CD4-positive, alpha-beta T cell treated with Interleukin-2 at 100 ng/mL for 4 hours (primary cell): ENCODE results near the gene ZNF585A.
"Not testable (repeated sequence)": the region's sequence is repeated elsewhere in the genome, so short reads cannot be mapped to it uniquely, and the experiment has no call there.

Experiments used
- DNase-seq: peaks from one replicate; pipeline ENCODE4 v3.0.0-alpha.2; 2020; ENCODE audit warnings: low spot score

ZNF585A gene

DNA sequence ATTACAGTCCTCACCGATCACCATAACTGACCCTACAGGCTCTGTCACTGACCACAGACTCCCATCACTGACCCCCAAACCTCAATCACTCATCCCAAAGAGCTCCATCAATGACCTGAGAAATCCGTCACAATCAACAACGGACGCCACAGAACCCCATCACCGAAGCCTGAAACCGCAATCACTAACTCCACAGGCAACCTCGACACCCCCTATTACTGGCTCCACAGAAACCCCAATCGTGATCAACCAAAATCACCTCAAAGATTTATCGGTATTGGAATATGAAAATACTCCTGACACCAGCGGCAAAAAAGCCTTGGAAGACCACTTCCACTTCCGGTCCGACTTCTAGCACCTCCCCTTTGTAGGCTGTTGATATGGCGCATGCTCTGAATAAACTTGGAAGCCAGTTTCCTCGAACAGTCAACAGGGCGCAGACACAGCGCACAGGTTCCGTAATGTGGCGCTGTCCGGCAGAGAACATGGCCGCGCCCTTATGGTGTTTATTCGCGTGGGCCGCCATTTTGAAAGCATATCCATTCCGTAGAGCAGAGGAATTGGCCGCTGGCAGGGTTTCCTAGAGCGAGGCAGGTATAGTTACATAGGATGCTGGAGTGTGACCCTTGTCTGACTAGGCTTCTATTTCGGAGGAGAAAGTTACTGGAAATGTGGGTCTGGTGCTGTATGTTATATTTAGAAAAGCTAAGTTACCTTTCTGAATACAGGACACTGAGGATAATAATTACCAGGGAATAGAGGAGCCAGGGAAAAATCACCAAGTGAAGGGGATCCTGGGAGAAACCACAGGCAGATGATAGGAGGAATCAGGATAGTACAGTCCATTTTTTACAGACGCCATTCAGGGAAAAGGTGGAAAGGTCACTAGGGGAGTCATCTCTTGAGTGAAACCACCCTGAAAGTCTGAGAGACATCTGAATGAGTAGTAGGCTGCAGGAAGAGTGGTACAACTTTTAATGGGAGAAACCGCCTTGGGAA lies at the start of gene ZNF585A:
Gene ZNF585A (minus strand): TSS at position 328 of the 999 bp plus-strand sequence. CDS start 2,785 bp downstream, outside the sequence.
- peak; percentile 95 for DNase-seq

DNA sequence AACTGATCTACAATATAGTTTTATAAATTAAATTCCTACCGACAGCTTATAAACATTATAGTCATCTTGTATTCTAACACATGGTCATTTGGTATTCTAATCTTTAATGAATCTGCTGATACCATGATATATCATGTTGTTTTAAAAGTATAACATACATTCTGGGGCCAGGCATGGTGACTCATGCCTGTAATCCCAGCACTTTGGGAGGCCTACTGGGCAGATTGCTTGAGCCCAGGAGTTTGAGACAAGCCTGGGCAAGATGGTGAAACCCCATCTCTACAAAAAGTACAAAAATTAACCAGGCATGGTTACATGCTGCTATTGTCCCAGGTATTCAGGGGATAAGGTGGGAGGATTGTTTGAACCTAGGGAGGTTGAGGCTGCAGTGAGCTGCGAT lies 48.6 kb upstream of the ZNF585A start:
- DNase-seq = no peak

DNA sequence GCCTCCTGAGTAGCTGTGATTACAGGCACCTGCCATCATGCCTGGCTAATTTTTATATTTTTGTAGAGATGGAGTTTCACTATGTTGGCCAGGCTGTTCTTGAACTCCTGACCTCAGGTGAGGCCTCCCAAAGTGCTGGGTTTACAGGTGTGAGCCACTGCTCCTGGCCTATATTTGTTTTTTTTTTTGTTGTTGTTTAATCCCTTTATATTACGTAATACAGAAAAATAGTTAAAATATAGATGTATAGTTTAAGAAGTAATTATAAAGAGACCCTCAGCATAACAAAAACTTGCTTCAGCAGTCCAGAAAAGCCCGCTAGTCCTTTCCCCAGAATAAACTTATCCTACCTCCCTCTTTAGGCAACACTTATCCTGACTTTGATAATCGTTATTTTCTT lies 47.9 kb upstream of the ZNF585A start:
- no peak for DNase-seq

DNA sequence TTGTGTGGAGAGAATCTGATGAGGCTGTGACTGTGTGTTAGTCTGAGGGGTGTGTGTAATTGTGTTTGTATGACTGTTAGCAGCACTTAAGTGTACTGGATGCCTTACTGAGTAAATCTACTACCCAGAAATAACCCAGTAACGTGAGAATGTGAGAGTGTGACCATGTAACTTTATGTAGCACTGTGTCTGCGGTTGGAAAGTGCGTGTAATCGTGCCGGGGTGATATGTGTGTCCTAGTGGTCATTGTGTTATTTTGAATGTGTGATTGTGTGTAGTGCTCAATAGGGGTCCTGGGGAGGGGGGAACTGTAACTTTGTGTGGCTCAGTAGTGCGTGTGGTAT lies 46.1 kb upstream of the ZNF585A start:
- no peak for DNase-seq

DNA sequence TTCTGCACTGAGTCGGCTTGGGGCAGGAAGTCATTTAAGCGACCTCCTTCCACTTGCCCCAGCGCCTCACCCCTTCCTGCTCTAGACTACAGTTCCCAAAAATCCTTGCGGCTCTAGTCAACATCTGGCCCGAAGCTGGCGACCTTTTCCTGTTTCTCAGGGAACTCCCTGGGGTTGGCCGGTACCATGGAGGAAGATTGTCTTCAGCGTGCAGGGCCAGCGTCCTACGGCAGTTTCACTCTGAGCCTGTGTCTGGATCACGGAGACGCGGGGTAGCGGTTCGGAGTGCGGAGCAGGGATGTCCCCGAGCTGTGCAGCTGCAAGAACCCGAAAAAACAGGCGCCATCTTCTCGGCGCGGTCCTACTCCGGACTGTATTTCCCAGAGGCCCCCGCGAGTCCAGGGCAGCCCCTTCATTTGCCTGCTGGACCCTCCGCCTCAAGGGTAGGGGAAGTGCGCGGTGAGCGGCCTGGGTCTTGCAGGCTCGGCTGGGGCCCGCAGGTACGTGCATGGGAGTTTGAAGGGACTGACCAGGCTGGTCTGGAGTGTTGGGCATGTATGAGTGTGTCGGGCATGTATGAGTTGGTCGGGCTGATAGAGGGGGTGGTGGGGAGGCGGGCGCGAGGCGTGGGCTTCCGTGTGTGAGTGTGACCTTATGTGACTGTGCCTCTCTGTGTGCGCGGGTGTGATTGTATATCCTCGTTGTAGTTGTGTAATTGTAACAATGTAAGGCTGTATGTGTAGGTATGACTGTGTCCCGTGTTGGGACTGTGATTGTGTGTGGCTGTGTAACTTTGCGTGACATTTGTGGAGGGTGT lies 45.5 kb upstream of the ZNF585A start, which contains the start of gene ZNF383:
Gene ZNF383 (plus strand): TSS at position 440 of the 817 bp plus-strand sequence. CDS start 12,240 bp downstream, outside the sequence.
- DNase-seq = peak; percentile 85

DNA sequence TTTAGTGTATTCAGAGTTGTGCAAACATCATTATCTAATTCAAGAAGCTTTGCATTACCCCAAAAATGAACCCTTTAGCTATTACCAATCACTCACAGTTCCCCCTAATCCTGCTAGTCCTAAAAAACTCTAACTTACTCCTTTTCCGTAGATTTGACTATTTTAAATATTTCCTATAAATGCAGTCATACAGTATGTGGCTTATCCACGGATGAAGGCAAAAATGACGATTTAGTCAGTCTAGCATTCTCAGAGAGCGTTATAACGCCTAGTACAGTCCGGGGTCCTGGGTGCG lies 44.9 kb upstream of the ZNF585A start:
- DNase-seq = no peak

DNA sequence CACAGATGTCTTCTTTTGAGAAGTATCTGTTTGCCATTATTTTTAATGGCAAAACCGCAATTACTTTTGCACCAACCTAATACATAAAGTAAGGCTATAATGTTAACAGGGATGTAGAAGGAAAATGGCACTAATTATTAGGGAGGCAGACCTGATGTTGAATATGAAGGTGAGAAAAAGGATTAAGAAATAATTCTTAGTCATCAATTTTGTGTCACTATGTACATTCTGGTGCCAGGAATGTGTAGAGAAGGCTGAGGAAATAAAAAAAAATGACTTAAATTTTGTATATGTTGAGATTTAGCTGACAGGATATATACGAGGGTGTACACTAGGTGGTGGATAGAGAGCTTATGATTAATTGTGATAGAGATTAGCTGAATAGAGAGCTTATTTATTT lies 25.3 kb upstream of the ZNF585A start:
- DNase-seq = no peak

DNA sequence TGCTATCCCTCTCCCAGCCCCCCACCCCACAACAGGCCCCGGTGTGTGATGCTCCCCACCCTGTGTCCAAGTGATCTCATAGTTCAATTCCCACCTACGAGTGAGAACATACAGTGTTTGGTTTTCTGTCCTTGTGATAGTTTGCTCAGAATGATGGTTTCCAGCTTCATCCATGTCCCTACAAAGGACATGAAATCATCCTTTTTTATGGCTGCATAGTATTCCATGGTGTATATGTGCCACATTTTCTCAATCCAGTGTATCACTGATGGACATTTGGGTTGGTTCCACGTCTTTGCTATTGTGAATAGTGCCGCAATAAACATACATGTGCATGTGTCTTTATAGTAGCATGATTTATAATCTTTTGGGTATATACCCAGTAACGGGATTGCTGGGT lies 24.6 kb upstream of the ZNF585A start:
- DNase-seq = not testable (repeated sequence)

DNA sequence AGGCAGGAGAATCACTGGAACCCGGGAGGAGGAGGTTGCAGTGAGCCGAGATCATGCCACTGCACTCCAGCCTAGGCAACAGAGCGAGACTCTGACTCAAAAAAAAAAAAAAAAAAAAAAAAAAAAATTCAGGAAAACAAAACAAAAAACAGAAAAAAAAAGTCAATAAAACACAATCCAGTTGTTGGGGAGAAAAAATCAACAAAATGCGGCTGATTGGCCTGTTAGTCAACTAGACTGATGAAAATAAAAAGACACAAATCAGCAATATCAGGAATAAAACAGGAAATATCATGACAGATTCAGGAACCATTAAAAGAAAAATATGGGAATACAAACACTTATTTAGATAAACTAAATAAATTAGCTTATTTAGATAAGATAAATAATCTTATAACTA lies 22.8 kb upstream of the ZNF585A start:
- DNase-seq = not testable (repeated sequence)

DNA sequence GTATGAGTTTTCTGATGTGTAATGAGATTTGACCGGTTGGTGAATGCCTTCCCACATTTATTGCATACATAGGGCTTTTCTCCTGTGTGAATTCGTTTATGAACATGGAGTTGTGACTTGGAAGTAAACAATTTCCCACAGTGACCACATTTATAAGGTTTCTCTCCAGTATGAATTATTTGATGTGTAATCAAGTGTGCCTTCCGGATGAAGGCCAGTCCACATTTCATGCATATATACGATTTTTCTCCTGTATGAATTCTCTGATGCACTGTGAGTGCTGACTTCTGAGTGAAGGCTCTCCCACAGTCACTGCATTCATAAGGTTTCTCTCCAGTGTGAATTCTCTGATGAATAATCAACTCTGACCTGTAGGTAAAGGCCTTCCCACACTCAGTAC lies 13.6 kb upstream of the ZNF585A start:
- not testable (repeated sequence) for DNase-seq

DNA sequence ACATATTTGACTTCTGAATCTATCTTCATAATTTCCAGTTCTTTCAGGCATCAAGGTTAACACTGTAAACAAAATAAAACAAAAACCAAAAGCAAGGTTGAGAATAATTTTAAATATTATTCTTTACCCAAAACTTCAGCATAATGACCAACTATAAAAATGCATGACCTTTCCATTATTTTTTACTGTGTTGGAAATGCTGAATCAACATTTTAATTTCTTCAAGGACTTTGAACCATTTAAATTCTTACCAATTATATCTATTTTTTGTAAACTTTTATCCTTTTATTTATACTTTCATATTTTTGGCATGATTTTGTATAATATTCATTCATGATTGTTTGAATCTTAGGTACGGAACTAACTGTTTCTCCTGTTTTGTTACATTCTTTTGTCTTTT lies 6.9 kb downstream of the ZNF585A start:
- no peak for DNase-seq

DNA sequence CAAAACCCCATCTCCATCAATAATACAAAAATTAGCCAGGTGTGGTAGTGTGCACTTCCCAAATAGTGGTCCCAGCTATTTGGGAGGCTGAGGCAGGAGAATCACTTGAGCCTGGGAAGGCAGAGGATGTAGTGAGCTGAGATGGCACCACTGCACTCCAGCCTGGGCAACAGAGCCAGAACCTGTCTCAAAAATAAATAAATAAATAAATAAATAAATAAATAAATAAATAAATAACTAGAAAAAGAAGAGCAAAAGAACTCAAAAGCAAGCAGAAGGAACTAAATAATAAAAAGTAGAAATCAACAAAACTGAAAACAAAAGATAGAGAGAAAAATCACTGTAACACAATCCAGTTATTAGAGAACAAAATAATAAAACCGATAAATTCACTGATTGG lies 12.3 kb downstream of the ZNF585A start:
- no peak for DNase-seq

DNA sequence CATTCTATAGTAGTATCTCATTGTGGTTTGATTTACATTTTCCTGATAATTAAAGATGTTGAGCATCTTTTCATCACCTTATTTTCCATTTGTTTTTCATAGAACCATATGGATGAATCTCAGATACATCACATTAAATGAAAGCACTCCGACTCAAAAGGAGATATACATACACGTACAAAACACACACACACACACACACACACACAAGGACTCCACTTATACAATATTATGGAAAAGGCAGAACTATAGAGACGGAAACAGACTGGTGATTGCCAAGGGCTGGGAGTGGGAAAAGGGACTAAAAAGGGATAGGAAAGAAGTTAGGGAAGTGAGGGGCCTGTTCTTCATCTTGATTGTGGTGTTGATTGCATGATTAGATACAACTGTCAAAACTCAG lies 24.3 kb downstream of the ZNF585A start:
- no peak for DNase-seq

DNA sequence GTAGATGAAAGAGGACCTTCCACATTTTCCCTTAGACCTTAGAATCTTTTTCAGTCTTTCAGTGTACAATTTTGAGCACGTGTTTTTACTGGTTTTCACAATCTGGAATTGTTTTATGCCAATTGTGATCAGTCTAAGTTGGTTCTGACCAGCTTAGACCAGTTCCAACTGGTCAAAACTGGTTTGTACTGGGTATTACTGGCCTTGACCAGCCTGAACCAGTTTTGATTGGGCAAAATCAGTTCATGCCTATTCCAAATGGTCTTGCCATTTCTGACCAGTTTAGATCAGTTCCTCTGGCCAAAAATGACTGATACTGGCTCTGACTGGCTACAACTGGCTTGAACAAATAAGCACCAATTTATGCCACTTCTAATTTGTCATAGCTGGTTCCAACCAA lies 36.4 kb downstream of the ZNF585A start:
- no peak for DNase-seq

DNA sequence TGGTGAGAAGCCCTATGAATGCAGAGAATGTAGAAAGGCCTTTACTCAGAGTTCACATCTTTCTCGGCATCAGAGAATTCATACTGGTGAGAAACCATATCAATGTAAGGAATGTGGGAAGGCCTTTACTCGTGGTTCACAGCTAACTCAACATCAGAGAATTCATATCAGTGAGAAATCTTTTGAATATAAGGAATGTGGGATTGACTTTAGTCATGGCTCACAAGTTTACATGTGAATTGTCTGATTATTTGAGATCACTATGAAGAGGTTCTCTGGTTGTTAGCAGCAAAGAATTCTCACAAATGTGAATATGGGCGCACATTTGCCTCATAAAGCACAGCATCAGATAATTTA lies 43.7 kb downstream of the ZNF585A start:
- DNase-seq = no peak

DNA sequence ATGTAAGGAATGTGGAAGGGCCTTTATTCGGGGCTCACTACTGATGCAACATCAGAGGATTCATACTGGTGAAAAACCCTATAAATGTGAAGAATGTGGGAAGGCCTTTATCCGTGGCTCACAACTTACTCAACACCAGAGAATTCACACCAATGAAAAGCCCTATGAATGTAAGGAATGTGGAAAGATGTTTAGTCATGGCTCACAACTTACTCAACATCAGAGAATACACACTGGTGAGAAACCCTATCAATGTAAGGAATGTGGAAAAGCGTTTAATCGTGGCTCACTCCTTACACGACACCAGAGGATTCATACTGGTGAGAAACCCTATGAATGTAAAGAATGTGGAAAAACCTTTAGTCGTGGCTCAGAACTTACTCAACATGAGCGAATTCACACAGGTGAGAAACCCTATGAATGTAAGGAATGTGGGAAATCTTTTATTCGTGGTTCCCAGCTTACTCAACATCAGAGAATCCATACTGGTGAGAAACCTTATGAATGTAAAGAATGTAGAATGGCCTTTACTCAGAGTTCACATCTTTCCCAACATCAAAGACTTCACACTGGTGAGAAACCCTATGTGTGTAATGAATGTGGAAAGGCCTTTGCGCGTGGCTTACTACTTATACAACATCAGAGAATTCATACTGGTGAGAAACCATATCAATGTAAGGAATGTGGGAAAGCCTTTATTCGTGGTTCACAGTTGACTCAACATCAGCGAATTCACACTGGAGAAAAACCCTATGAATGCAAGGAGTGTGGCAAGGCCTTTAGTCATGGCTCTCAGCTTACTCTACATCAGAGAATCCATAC lies 44.3 kb downstream of the ZNF585A start:
- DNase-seq = no peak

DNA sequence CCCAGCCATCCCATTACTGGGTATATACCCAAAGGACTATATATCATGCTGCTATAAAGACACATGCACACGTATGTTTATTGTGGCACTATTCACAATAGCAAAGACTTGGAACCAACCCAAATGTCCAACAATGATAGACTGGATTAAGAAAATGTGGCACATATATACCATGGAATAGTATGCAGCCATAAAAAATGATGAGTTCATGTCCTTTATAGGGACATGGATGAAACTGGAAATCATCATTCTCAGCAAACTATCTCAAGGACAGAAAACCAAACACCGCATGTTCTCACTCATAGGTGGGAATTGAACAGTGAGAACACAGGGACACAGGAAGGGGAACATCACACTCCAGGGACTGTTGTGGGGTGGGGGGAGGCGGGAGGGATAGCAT lies 50.4 kb downstream of the ZNF585A start:
- not testable (repeated sequence) for DNase-seq

DNA sequence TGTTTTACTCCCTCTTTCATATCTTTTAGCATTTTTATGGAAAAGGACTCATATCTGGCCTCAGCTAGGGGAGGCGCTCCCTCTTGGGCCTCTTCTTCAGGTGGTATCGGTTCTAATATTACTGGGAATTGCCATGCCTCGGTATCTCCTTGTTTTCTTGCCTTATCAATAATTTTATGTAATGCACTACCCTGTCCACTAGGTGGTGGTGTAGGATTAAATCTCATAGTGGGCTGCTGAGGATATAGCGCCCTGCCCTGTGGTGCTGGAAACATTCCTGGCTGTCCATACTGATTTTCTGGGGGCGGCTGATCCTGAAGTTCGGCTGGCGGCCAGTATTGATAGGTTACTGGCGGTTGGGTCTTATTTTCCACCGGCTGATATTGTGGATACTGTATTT lies 58.5 kb downstream of the ZNF585A start:
- no peak for DNase-seq

DNA sequence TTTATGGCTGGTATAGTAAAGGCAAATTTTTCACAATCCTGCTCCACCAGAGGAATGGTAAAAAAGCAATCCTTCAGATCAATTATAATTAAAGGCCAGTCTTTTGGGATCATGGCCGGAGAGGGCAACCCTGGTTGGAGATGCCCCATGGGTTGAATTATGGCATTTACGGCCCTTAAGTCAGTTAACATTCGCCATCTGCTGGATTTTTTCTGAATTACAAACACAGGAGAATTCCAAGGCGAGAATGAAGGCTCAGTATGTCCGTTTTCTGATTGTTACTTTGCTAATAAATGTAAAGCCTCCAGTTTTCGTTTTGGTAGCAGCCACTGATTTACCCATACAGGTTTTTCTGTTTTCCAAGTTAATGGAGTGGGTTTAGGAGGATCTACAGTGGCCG lies 60.7 kb downstream of the ZNF585A start:
- not testable (repeated sequence) for DNase-seq

DNA sequence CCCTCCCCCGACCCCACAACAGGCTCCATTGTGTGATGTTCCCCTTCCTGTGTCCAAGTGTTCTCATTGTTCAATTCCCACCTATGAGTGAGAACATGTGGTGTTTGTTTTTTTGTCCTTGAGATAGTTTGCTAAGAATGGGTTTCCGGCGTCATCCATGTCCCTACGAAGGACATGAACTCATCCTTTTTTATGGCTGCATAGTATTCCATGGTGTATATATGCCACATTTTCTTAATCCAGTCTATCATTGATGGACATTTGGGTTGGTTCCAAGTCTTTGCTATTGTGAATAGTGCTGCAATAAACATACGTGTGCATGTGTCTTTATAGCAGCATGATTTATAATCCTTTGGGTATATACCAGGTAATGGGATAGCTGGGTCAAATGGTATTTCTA lies 68.4 kb downstream of the ZNF585A start:
- not testable (repeated sequence) for DNase-seq

DNA sequence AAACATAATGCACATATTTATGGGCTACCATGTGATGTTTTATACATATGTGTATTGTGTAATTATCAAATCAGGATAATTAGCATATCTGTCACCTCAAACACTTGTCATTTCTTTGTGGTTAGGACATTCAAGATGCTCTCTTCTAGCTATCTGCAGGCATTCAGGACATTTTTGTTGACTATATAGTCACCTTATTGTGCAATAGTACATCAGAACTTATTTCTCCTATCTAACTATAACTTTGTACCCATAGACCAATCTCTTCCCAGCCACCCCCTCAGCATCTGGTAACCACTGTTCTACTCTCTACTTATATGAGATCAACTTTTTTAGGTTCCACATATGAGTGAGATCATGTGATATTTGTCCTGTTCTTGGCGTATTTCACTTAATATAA lies 73.9 kb downstream of the ZNF585A start:
- DNase-seq = no peak

DNA sequence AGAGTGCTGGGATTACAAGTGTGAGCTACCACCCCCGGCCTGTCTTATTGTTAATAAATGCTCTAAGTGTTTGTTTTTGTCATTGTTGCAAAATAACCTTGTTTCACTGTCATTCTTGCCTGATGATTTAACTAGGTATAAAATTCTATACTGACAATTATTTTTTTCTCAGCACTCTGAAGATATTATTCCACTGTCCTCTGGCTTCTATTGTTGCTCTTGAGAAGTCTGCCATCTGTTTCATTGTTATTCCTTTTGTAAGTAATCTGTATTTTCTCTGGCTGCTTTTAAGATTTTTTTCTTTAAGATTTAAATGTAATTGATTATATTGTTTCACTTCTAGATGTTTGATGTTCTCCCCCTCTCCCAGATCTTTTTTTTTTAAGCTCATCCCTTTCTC lies 76.6 kb downstream of the ZNF585A start:
- DNase-seq = no peak
